GM23338 (cell line): Measurements from ENCODE around the gene PSTK. TPM values are rescaled to one million over a fixed set of nuclear protein-coding genes. Genes with fewer than 3 reads are reported as not detected.

Experiments
- ATAC-seq: fragments of 200-7000 bp; cut with Tn5 transposase; 3 replicates; pipeline ENCODE4 v1.9.1; 2020
- DNase-seq: peaks from one replicate; pipeline ENCODE4 v3.0.0-alpha.2; 2015; ENCODE audit warnings: low spot score
- H2AFZ ChIP-seq: fragments of 200-600 bp; sonication (generic); 2 replicates; pipeline ENCODE4 v1.8.0; 2016; ENCODE audit warnings: antibody characterized with exemption, mild to moderate bottlenecking, moderate library complexity
- H3F3A ChIP-seq: fragments of 200-600 bp; sonication (generic); replicated peaks from 2 replicates; pipeline ENCODE4 v1.8.0; 2017; ENCODE audit warnings: antibody characterized with exemption, mixed run types, low read depth
- H3K27ac ChIP-seq: fragments of 200-600 bp; sonication (generic); 2 replicates; pipeline ENCODE4 v1.6.1; 2016; ENCODE audit warnings: low read depth
- H3K27me3 ChIP-seq: fragments of 200-600 bp; sonication (generic); 2 replicates; pipeline ENCODE4 v1.8.0; 2016; ENCODE audit warnings: mild to moderate bottlenecking, mixed run types, moderate library complexity; ENCODE audit not compliant: insufficient read depth
- H3K36me3 ChIP-seq: fragments of 200-600 bp; sonication (generic); 2 replicates; pipeline ENCODE4 v1.8.0; 2016; ENCODE audit warnings: mild to moderate bottlenecking; ENCODE audit not compliant: insufficient read depth
- H3K4me1 ChIP-seq: fragments of 200-600 bp; sonication (generic); 2 replicates; pipeline ENCODE4 v1.8.0; 2016; ENCODE audit warnings: mild to moderate bottlenecking, moderate library complexity; ENCODE audit not compliant: insufficient read depth
- H3K4me2 ChIP-seq: fragments of 200-600 bp; sonication (generic); 2 replicates; pipeline ENCODE4 v1.7.1; 2017; ENCODE audit warnings: mixed run types
- H3K4me3 ChIP-seq: fragments of 200-600 bp; sonication (generic); 2 replicates; pipeline ENCODE4 v1.6.1; 2016; ENCODE audit warnings: mixed run types
- H3K79me2 ChIP-seq: fragments of 200-600 bp; sonication (generic); replicated peaks from 2 replicates; pipeline ENCODE4 v1.8.0; 2017; ENCODE audit warnings: mild to moderate bottlenecking; ENCODE audit not compliant: insufficient read depth
- H3K9me2 ChIP-seq: fragments of 200-600 bp; sonication (generic); 2 replicates; pipeline ENCODE4 v1.8.0; 2017; ENCODE audit not compliant: insufficient read depth
- H4K20me1 ChIP-seq: fragments of 200-600 bp; sonication (generic); replicated peaks from 2 replicates; pipeline ENCODE4 v1.8.0; 2017; ENCODE audit warnings: mild to moderate bottlenecking; ENCODE audit not compliant: insufficient read depth
- H3K27ac Mint-ChIP-seq: 2 replicates; pipeline ENCODE4 v1.8.0; 2020; ENCODE audit warnings: inconsistent platforms, mild to moderate bottlenecking, moderate library complexity, mixed read lengths
- H3K27me3 Mint-ChIP-seq: 3 replicates; pipeline ENCODE4 v1.8.0; 2022; ENCODE audit warnings: low read depth, mild to moderate bottlenecking, moderate library complexity, mixed read lengths, inconsistent platforms; ENCODE audit not compliant: insufficient read depth, poor library complexity
- H3K36me3 Mint-ChIP-seq: 3 replicates; pipeline ENCODE4 v1.8.0; 2021; ENCODE audit warnings: low read depth, mild to moderate bottlenecking, inconsistent platforms, moderate library complexity, mixed read lengths
- H3K4me1 Mint-ChIP-seq: 3 replicates; pipeline ENCODE4 v1.8.0; 2020; ENCODE audit warnings: mild to moderate bottlenecking, inconsistent platforms, mixed read lengths
- H3K4me3 Mint-ChIP-seq: 3 replicates; pipeline ENCODE4 v1.8.0; 2021; ENCODE audit warnings: moderate library complexity, mild to moderate bottlenecking, inconsistent platforms, mixed read lengths
- H3K9me3 Mint-ChIP-seq: 3 replicates; pipeline ENCODE4 v1.8.0; 2020; ENCODE audit warnings: moderate library complexity, mild to moderate bottlenecking, inconsistent platforms, mixed read lengths
- NANOG ChIP-seq: IDR thresholded peaks from 2 replicates; pipeline ENCODE4 v1.6.1; 2016; ENCODE audit warnings: antibody characterized with exemption, borderline replicate concordance
- POLR2AphosphoS5 ChIP-seq: IDR thresholded peaks from 2 replicates; pipeline ENCODE4 v1.6.1; 2016; ENCODE audit warnings: antibody characterized with exemption, low read depth
- ZNF114 ChIP-seq: fragments of 250-450 bp; sonication (Bioruptor Pico); IDR thresholded peaks from 2 replicates; pipeline ENCODE4 v1.5.0; 2020; ENCODE audit warnings: mild to moderate bottlenecking, moderate library complexity
- ZNF331 ChIP-seq: fragments of 250-450 bp; sonication (Bioruptor Pico); IDR thresholded peaks from 2 replicates; pipeline ENCODE4 v1.5.0; 2020; ENCODE audit warnings: low read depth, mild to moderate bottlenecking, moderate library complexity
- polyA plus RNA-seq: library from polyadenylated mRNA; unstranded; fragments of >200 nt; fragmentation: Nextera tagmentation; extraction: Ambion mirVana; gene quantifications from 2 replicates; pipeline ENCODE4 v1.2.1, GENCODE V29; 2016
- total RNA-seq: library from RNA; depleted of rRNA; stranded (reverse); fragments of >200 nt; shearing (Covaris generic); gene quantifications from 2 replicates; pipeline ENCODE4 v1.2.3, GENCODE V29; 2014
- TF ChIP-seq, protein P1 (sequence below): IDR thresholded peaks from 2 replicates; pipeline ENCODE4 v1.6.1; 2016; ENCODE audit warnings: antibody characterized with exemption
- TF ChIP-seq, protein P2 (sequence below): fragments of 250-450 bp; sonication (Bioruptor Pico); IDR thresholded peaks from 2 replicates; pipeline ENCODE4 v1.5.0; 2020; ENCODE audit warnings: mild to moderate bottlenecking, moderate library complexity

PSTK gene
- total and polyA plus RNA-seq, 2 experiments from 2014 or later: 2.3 to 9.3 TPM

DNA sequence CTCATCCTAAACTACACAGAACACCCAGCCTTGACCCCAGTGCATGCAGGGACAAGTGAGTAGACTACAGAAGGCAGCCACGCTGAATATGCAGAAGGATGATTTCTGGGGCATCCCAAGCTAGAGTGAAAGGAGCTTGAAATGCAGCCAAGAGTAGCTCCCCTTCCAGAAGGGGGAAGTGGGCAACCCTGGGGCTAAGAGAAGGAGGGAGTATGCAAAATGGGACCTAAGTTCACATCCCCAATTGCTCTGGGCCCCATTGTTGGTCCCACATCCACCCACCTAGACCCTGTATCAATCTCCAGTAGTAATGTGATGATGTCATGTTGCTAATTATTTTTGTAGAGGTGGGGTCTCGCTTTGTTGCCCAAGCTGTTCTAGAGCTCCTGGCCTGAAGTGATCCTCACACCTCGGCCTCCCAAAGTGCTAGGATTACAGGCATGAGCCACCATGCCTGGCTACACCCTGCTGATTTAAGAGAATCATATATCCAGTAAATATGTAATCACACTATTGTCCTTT, 5.6 kb upstream of the PSTK start:
- H3F3A ChIP-seq: no peaks in the 10 kb centered on the region; the same call in 1 of the 2 replicates
- peaks cover 4% of the 10 kb centered on the region for H3K27me3 Mint-ChIP-seq
- no peak overlapping the region for H3K27ac Mint-ChIP-seq
- TF ChIP-seq ZNF331 (no peak), POLR2AphosphoS5 (no peak), ZNF114 (no peak), NANOG (no peak)
- TF ChIP-seq, protein P1, sequence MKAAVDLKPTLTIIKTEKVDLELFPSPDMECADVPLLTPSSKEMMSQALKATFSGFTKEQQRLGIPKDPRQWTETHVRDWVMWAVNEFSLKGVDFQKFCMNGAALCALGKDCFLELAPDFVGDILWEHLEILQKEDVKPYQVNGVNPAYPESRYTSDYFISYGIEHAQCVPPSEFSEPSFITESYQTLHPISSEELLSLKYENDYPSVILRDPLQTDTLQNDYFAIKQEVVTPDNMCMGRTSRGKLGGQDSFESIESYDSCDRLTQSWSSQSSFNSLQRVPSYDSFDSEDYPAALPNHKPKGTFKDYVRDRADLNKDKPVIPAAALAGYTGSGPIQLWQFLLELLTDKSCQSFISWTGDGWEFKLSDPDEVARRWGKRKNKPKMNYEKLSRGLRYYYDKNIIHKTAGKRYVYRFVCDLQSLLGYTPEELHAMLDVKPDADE: no peak
- TF ChIP-seq, protein P2, sequence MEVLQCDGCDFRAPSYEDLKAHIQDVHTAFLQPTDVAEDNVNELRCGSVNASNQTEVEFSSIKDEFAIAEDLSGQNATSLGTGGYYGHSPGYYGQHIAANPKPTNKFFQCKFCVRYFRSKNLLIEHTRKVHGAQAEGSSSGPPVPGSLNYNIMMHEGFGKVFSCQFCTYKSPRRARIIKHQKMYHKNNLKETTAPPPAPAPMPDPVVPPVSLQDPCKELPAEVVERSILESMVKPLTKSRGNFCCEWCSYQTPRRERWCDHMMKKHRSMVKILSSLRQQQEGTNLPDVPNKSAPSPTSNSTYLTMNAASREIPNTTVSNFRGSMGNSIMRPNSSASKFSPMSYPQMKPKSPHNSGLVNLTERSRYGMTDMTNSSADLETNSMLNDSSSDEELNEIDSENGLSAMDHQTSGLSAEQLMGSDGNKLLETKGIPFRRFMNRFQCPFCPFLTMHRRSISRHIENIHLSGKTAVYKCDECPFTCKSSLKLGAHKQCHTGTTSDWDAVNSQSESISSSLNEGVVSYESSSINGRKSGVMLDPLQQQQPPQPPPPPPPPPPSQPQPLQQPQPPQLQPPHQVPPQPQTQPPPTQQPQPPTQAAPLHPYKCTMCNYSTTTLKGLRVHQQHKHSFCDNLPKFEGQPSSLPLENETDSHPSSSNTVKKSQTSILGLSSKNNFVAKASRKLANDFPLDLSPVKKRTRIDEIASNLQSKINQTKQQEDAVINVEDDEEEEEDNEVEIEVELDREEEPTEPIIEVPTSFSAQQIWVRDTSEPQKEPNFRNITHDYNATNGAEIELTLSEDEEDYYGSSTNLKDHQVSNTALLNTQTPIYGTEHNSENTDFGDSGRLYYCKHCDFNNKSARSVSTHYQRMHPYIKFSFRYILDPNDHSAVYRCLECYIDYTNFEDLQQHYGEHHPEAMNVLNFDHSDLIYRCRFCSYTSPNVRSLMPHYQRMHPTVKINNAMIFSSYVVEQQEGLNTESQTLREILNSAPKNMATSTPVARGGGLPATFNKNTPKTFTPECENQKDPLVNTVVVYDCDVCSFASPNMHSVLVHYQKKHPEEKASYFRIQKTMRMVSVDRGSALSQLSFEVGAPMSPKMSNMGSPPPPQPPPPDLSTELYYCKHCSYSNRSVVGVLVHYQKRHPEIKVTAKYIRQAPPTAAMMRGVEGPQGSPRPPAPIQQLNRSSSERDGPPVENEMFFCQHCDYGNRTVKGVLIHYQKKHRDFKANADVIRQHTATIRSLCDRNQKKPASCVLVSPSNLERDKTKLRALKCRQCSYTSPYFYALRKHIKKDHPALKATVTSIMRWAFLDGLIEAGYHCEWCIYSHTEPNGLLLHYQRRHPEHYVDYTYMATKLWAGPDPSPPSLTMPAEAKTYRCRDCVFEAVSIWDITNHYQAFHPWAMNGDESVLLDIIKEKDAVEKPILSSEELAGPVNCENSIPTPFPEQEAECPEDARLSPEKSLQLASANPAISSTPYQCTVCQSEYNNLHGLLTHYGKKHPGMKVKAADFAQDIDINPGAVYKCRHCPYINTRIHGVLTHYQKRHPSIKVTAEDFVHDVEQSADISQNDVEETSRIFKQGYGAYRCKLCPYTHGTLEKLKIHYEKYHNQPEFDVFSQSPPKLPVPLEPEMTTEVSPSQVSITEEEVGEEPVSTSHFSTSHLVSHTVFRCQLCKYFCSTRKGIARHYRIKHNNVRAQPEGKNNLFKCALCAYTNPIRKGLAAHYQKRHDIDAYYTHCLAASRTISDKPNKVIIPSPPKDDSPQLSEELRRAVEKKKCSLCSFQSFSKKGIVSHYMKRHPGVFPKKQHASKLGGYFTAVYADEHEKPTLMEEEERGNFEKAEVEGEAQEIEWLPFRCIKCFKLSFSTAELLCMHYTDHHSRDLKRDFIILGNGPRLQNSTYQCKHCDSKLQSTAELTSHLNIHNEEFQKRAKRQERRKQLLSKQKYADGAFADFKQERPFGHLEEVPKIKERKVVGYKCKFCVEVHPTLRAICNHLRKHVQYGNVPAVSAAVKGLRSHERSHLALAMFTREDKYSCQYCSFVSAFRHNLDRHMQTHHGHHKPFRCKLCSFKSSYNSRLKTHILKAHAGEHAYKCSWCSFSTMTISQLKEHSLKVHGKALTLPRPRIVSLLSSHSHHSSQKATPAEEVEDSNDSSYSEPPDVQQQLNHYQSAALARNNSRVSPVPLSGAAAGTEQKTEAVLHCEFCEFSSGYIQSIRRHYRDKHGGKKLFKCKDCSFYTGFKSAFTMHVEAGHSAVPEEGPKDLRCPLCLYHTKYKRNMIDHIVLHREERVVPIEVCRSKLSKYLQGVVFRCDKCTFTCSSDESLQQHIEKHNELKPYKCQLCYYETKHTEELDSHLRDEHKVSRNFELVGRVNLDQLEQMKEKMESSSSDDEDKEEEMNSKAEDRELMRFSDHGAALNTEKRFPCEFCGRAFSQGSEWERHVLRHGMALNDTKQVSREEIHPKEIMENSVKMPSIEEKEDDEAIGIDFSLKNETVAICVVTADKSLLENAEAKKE (CRISPR knock-in tag): no peak
- no peaks in the 10 kb centered on the region; the same call in 2 of the 3 replicates for H3K4me1 Mint-ChIP-seq
- H3K4me3 ChIP-seq: no peak overlapping the region
- no peaks in the 10 kb centered on the region for H3K36me3 ChIP-seq
- no peaks in the 10 kb centered on the region for H3K27me3 ChIP-seq
- H3K4me3 Mint-ChIP-seq: no peak overlapping the region
- no peaks in the 10 kb centered on the region for H3K9me2 ChIP-seq
- no peaks in the 10 kb centered on the region for H3K9me3 Mint-ChIP-seq
- no peak overlapping the region for H3K4me2 ChIP-seq
- no peaks in the 10 kb centered on the region; the same call in 1 of the 2 replicates for H4K20me1 ChIP-seq
- no peak for ATAC-seq
- no peak overlapping the region for H2AFZ ChIP-seq
- H3K27ac ChIP-seq: no peak overlapping the region
- no peaks in the 10 kb centered on the region for H3K4me1 ChIP-seq
- H3K36me3 Mint-ChIP-seq: no peaks in the 10 kb centered on the region
- DNase-seq: no peak
- no peaks in the 10 kb centered on the region for H3K79me2 ChIP-seq
